Panc1 (cell line): ENCODE data around the gene BAG1. TPM values are rescaled to one million over a fixed set of nuclear protein-coding genes. Genes with fewer than 3 reads are reported as not detected.

ENCODE experiments used
- ATAC-seq: fragments of 200-7000 bp; cut with Tn5 transposase; 2 replicates; pipeline ENCODE4 v1.9.1; 2020; ENCODE audit warnings: mild to moderate bottlenecking, moderate library complexity
- BruUV-seq: library from RNA; stranded (reverse); fragments of 400-500 nt; replicated peaks from 2 replicates; lab custom pipeline; 2021; lab: Mats Ljungman, UMichigan
- CTCF ChIA-PET: fragments of 300-600 bp; sonication (Branson Sonifier 250); formaldehyde crosslinking; loops from one replicate; lab custom pipeline; 2022; ENCODE audit warnings: antibody characterized with exemption; lab: Charles Lee
- POLR2A ChIA-PET: fragments of 300-600 bp; sonication (Branson Sonifier 250); formaldehyde crosslinking; loops from one replicate; lab custom pipeline; 2022; ENCODE audit warnings: antibody characterized with exemption; lab: Charles Lee
- DNase-seq: peaks from one replicate; pipeline ENCODE4 v3.0.0-alpha.2; 2010; ENCODE audit warnings: low read depth, low spot score
- H3K27ac ChIP-seq: 2 replicates; pipeline ENCODE4 v1.5.1; 2011; ENCODE audit warnings: mild to moderate bottlenecking, low read length, inconsistent platforms
- H3K27me3 ChIP-seq: fragments of 200-500 bp; sonication (Bioruptor generic); 2 replicates; pipeline ENCODE4 v1.6.0; 2014; ENCODE audit warnings: low read length, inconsistent platforms; ENCODE audit not compliant: control insufficient read depth, insufficient read depth
- H3K36me3 ChIP-seq: fragments of 200-500 bp; sonication (Bioruptor generic); 2 replicates; pipeline ENCODE4 v1.5.1; 2014; ENCODE audit warnings: inconsistent platforms, mild to moderate bottlenecking, low read length, moderate library complexity; ENCODE audit not compliant: control insufficient read depth, insufficient read depth
- H3K4me1 ChIP-seq: 2 replicates; pipeline ENCODE4 v1.5.1; 2011; ENCODE audit warnings: inconsistent platforms, mild to moderate bottlenecking, low read length, moderate library complexity; ENCODE audit not compliant: control insufficient read depth, insufficient read depth
- H3K4me3 ChIP-seq, 2 experiments: 2 replicates each; pipeline ENCODE4 v1.5.1; 2011 to 2012; ENCODE audit warnings: low read depth in 2 of 2, low read length in 2 of 2, mild to moderate bottlenecking in 2 of 2, inconsistent platforms in 1 of 2, moderate library complexity in 1 of 2
- H3K9me3 ChIP-seq: fragments of 200-500 bp; sonication (Bioruptor generic); 2 replicates; pipeline ENCODE4 v1.5.1; 2014; ENCODE audit warnings: low read depth, mild to moderate bottlenecking, inconsistent platforms, low read length, moderate library complexity; ENCODE audit not compliant: control insufficient read depth, insufficient read depth
- POLR2AphosphoS5 ChIP-seq: IDR thresholded peaks from 2 replicates; pipeline ENCODE4 v1.6.1; 2012; ENCODE audit warnings: mild to moderate bottlenecking, low read depth, low read length, moderate library complexity
- REST ChIP-seq, 2 experiments: IDR thresholded peaks; 2 replicates each; pipeline ENCODE4 v1.6.1; 2011 to 2012; ENCODE audit warnings: low read depth in 2 of 2, control low read depth in 1 of 2, low read length in 1 of 2, mild to moderate bottlenecking in 1 of 2, moderate library complexity in 1 of 2; ENCODE audit not compliant: insufficient read depth in 1 of 2
- SIN3A ChIP-seq: IDR thresholded peaks from 2 replicates; pipeline ENCODE4 v1.6.1; 2012; ENCODE audit warnings: low read depth, mild to moderate bottlenecking, low read length, moderate library complexity, borderline replicate concordance; ENCODE audit not compliant: insufficient read depth
- TCF7L2 ChIP-seq: IDR thresholded peaks from 2 replicates; pipeline ENCODE4 v1.6.1; 2011; ENCODE audit warnings: mild to moderate bottlenecking, low read depth, low read length, inconsistent platforms
- in situ Hi-C: cut with HindIII; loops from 2 replicates; pipeline ENCODE4 v1.10.0; 2016; ENCODE audit warnings: low sequenced_read_pairs, low pct_unique_long_range_greater_than_20kb
- intact Hi-C: fragments of 100-400 bp; cut with micrococcal nuclease; formaldehyde crosslinking; loops from one replicate; pipeline ENCODE4 v1.10.0; 2022; ENCODE audit not compliant: unreplicated experiment
- total RNA-seq: library from RNA; stranded (reverse); gene quantifications from one replicate; pipeline ENCODE4 v1.2.1, GENCODE V29; 2021; ENCODE audit not compliant: unreplicated experiment
- TF ChIP-seq, protein P1 (sequence below): fragments of 450-650 bp; IDR thresholded peaks from 2 replicates; pipeline ENCODE4 v1.5.1; 2017; ENCODE audit warnings: mild to moderate bottlenecking

BAG1 gene
- total RNA-seq, 1 experiment from 2014 or later: 95.8 TPM

DNA sequence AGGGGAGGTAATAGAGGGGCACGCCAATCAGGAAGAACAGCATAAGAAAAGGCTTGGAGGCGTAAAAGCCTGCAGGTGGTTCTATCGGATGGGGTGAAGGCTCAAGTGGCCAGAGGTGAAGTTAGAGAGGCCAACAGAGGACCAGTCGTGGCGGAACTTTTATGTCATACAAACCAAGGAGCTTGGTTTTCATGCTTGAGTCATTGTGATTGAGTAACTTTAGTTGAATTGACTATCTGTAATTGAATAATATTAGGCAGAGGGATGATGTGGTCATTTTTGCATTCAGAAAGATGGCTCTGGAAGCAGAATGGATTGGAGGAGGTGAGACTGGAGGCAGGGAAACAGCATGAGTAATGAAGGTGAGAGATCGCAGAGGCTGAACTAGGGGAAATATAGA lies 31.7 kb downstream of the BAG1 start:
- BruUV-seq: no TSS peak
- no peak overlapping the region for H3K4me3 ChIP-seq
- intact Hi-C loops: no loop called here
- ATAC-seq (no peak), DNase-seq (no peak)
- no peaks in the 10 kb centered on the region for H3K36me3 ChIP-seq
- TF ChIP-seq TCF7L2 (no peak), REST (IDR thresholded peaks at IDR 0.05; ENCODE audit: insufficient read depth in 1 of 2, low read depth in 2 of 2, low read length in 1 of 2) (no peak), POLR2AphosphoS5 (no peak), SIN3A (no peak)
- TF ChIP-seq, protein P1, sequence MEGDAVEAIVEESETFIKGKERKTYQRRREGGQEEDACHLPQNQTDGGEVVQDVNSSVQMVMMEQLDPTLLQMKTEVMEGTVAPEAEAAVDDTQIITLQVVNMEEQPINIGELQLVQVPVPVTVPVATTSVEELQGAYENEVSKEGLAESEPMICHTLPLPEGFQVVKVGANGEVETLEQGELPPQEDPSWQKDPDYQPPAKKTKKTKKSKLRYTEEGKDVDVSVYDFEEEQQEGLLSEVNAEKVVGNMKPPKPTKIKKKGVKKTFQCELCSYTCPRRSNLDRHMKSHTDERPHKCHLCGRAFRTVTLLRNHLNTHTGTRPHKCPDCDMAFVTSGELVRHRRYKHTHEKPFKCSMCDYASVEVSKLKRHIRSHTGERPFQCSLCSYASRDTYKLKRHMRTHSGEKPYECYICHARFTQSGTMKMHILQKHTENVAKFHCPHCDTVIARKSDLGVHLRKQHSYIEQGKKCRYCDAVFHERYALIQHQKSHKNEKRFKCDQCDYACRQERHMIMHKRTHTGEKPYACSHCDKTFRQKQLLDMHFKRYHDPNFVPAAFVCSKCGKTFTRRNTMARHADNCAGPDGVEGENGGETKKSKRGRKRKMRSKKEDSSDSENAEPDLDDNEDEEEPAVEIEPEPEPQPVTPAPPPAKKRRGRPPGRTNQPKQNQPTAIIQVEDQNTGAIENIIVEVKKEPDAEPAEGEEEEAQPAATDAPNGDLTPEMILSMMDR: no peak
- no peaks in the 10 kb centered on the region for H3K4me1 ChIP-seq
- no peak overlapping the region for H3K27ac ChIP-seq
- ChIA-PET POLR2A (no interaction called here), CTCF (no interaction called here)
- H3K27me3 ChIP-seq: 0 out of 2 replicates have a peak, but pooled peaks cover 2% of the 10 kb centered on the region
- in situ Hi-C loops: no loop called here
- no peaks in the 10 kb centered on the region for H3K9me3 ChIP-seq

- H3K27ac ChIP-seq: no peak overlapping the region
- ATAC-seq: no peak
- TF ChIP-seq, protein P1: no peak
- TF ChIP-seq REST (IDR thresholded peaks at IDR 0.05; ENCODE audit: insufficient read depth in 1 of 2, low read depth in 2 of 2, low read length in 1 of 2): no peak
- no peak for TF ChIP-seq POLR2AphosphoS5
- TF ChIP-seq TCF7L2: no peak
- no peak for TF ChIP-seq SIN3A
- no peaks in the 10 kb centered on the region for H3K36me3 ChIP-seq
- no peaks in the 10 kb centered on the region for H3K9me3 ChIP-seq
- BruUV-seq: no TSS peak
- in situ Hi-C loops (no loop called here), intact Hi-C loops (no loop called here)
- H3K4me3 ChIP-seq: no peak overlapping the region
- CTCF ChIA-PET: no interaction called here
- DNase-seq: no peak
- POLR2A ChIA-PET: interaction anchor here (0.5 to 0.6 kb wide), 2 partner anchors 17 to 185 kb away, joined by 3 read pairs; no protein-coding TSS in a partner anchor
- no peaks in the 10 kb centered on the region for H3K4me1 ChIP-seq
- 0 out of 2 replicates have a peak, but pooled peaks cover 2% of the 10 kb centered on the region for H3K27me3 ChIP-seq
Observed at GRCh38 chr9:33231623-33231942, 32.9 kb downstream of the BAG1 start.
